Naive B cell (primary cell): ENCODE results near the gene FZD8. TPM values are rescaled to one million over a fixed set of nuclear protein-coding genes. Genes with fewer than 3 reads are reported as not detected.

Experiments
- ATAC-seq, 2 donors: fragments of 150-1000 bp; cut with Tn5 transposase; 2 replicates each; pipeline ENCODE4 v1.10.0; 2021; ENCODE audit warnings: low read depth in 2 of 2, mild to moderate bottlenecking in 2 of 2, moderate library complexity in 2 of 2
- DNase-seq: peaks from one replicate; pipeline ENCODE4 v3.0.0; 2022
- H3K27ac Mint-ChIP-seq, 6 donors: one replicate each; pipeline ENCODE4 v1.8.0; 2020 to 2022; ENCODE audit warnings: mild to moderate bottlenecking in 6 of 6, mixed read lengths in 6 of 6, moderate library complexity in 5 of 6, inconsistent platforms in 2 of 6
- H3K27me3 Mint-ChIP-seq, 3 donors: one replicate each; pipeline ENCODE4 v1.8.0; 2021 to 2022; ENCODE audit warnings: mixed read lengths in 3 of 3, mild to moderate bottlenecking in 1 of 3
- H3K36me3 Mint-ChIP-seq, 2 donors: one replicate each; pipeline ENCODE4 v1.8.0; 2020 to 2022; ENCODE audit warnings: mixed read lengths in 2 of 2, inconsistent platforms in 1 of 2, mild to moderate bottlenecking in 1 of 2
- H3K4me1 Mint-ChIP-seq, 3 donors: one replicate each; pipeline ENCODE4 v1.8.0; 2020 to 2022; ENCODE audit warnings: mixed read lengths in 3 of 3, inconsistent platforms in 1 of 3, mild to moderate bottlenecking in 1 of 3, moderate library complexity in 1 of 3
- H3K4me3 Mint-ChIP-seq, 8 donors: one replicate each; pipeline ENCODE4 v1.8.0; 2020 to 2022; ENCODE audit warnings: mild to moderate bottlenecking in 8 of 8, mixed read lengths in 8 of 8, moderate library complexity in 8 of 8, inconsistent platforms in 2 of 8
- H3K9me3 Mint-ChIP-seq, 7 donors: one replicate each; pipeline ENCODE4 v1.8.0; 2020 to 2022; ENCODE audit warnings: mixed read lengths in 7 of 7, mild to moderate bottlenecking in 5 of 7, inconsistent platforms in 2 of 7, moderate library complexity in 1 of 7
- polyA plus RNA-seq, 6 donors: library from polyadenylated mRNA; unstranded; fragments of 300-500 nt; fragmentation: Illumina TruSeq; gene quantifications; one replicate each; pipeline ENCODE4 v1.2.3, GENCODE V29; 2021; ENCODE audit warnings: low read depth in 6 of 6

The FZD8 gene
- polyA plus RNA-seq, 6 donors from 2014 or later, result not detected

DNA sequence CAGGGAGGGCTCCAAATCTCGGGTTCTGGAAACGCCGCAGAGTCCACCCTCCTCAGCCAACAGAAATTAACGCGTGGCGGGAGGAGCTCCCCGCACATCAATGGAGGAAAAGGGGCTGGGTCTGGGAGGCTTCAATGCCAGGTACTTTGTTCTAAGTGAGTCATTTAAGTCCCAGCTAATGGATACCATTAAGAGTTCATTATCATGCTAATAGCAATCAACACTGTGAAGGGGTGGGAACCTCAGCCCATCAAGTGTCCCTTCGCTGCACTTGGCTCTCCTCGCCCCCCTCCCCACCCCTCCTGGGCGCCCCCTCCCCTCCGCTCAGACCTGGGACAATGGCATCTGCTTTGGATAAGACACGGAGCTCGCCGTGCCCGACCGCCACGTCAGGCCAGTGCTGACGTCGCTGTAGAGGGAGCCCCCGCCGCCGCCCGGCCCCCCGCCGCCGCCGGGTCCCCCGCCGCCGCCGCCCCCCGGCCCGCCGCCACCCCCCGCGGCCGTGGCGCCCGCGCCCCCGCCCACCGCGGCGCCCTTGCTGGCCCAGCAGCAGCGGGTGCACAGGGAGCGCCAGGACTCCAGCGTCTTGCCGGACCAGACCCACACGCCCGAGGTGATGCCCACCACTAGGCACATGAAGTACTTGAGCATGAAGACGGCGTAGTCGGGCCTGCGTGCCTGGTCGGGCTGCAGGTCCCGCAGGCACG lies 2.9 kb downstream of the FZD8 start:
- no peak overlapping the region for H3K27ac Mint-ChIP-seq
- peaks cover 19 to 41% (median 22%) of the 10 kb centered on the region in 3 donors for H3K4me1 Mint-ChIP-seq
- H3K36me3 Mint-ChIP-seq, result no peaks in the 10 kb centered on the region
- H3K27me3 Mint-ChIP-seq, result peaks cover 41 to 75% (median 41%) of the 10 kb centered on the region in 3 donors
- DNase-seq (no peak), ATAC-seq (no peak)
- H3K9me3 Mint-ChIP-seq, result peaks cover 0 to 2% (median 0%) of the 10 kb centered on the region in 7 donors
- peak overlapping the region; percentile 74 to 96 (median 80) for H3K4me3 Mint-ChIP-seq

DNA sequence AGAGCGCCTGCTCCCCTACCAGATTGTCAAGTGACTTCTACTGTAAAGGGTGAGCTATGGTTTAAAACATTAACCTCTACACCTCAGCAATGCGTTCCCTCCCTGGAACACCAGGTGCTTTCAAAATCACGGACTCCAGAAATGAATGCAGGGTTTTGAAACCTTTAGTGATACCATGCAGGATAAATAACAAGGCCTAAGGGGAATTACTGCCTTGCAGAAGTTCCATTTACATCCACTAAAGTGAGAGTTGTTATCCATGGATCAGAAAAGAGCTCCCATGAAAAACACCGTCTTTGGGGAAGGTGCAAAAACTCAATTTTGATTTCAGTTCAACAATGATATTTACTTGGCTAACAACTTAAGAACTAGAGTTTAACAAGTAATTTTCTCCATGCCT lies 4.0 kb downstream of the FZD8 start:
- peaks cover 37 to 72% (median 40%) of the 10 kb centered on the region in 3 donors for H3K27me3 Mint-ChIP-seq
- H3K4me1 Mint-ChIP-seq, result peaks cover 11 to 31% (median 13%) of the 10 kb centered on the region in 3 donors

DNA sequence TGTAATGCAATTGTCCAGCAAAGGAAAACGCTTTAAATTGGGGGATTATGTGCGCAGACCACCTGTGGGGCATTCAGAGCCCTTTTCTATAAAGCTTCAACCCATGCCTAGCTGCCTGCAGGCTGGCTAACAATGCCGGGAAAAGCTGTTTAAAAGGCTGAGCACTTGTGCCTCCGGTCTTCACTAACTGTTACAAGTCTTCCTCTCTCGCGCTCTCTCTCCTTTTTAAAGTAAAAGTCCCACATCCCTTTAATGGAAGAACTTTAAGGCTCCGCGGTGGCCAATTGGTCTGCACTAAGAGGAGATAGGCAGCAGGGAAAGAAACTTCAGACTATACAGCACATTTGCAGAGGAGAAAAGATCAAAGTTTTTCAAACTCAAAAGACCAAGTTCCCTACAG lies 4.6 kb downstream of the FZD8 start:
- H3K4me1 Mint-ChIP-seq, result peaks cover 7 to 24% (median 10%) of the 10 kb centered on the region in 3 donors
- peak overlapping the region in 2 of 8 donors; percentile 57 to 80 for H3K4me3 Mint-ChIP-seq
- H3K9me3 Mint-ChIP-seq, result peaks cover 0 to 2% (median 0%) of the 10 kb centered on the region in 7 donors
- no peak overlapping the region for H3K27ac Mint-ChIP-seq
- ATAC-seq, result no peak
- peaks cover 43 to 70% (median 44%) of the 10 kb centered on the region in 3 donors for H3K27me3 Mint-ChIP-seq
- no peak for DNase-seq
- H3K36me3 Mint-ChIP-seq, result no peaks in the 10 kb centered on the region

More for the DNA sequence above, 4.0 kb downstream of the FZD8 start:
- Mint-ChIP-seq H3K36me3 (no peaks in the 10 kb centered on the region), H3K9me3 (peaks cover 0 to 2% (median 0%) of the 10 kb centered on the region in 7 donors), H3K4me3 (peak overlapping the region in 2 of 8 donors; percentile 65 to 80), H3K27ac (no peak overlapping the region)
- no peak for ATAC-seq
- DNase-seq, result no peak

- peak overlapping the region in 1 of 8 donors; percentile 80 for H3K4me3 Mint-ChIP-seq
- no peak for DNase-seq
- H3K36me3 Mint-ChIP-seq, result no peaks in the 10 kb centered on the region
- H3K9me3 Mint-ChIP-seq, result peaks cover 0 to 2% (median 0%) of the 10 kb centered on the region in 7 donors
- no peak for ATAC-seq
- peaks cover 44 to 65% (median 44%) of the 10 kb centered on the region in 3 donors for H3K27me3 Mint-ChIP-seq
- H3K27ac Mint-ChIP-seq, result no peak overlapping the region
- peaks cover 4 to 19% (median 8%) of the 10 kb centered on the region in 3 donors for H3K4me1 Mint-ChIP-seq
These were observed 5.1 kb downstream of the FZD8 start for GRCh38 chr10:35636956-35637355.

GRCh38 chr10:35635576-35635975 lies 6.5 kb downstream of the FZD8 start:
- Mint-ChIP-seq H3K27me3 (peaks cover 44 to 69% (median 44%) of the 10 kb centered on the region in 3 donors), H3K9me3 (peaks cover 0 to 2% (median 0%) of the 10 kb centered on the region in 7 donors), H3K4me1 (peaks cover 4 to 18% (median 8%) of the 10 kb centered on the region in 3 donors), H3K4me3 (peak overlapping the region in 1 of 8 donors; percentile 8), H3K36me3 (no peaks in the 10 kb centered on the region), H3K27ac (no peak overlapping the region)
- DNase-seq (peak; percentile 63), ATAC-seq (peak; percentile 77 to 90)

- no peak for DNase-seq
- Mint-ChIP-seq H3K9me3 (peaks cover 0 to 8% (median 3%) of the 10 kb centered on the region in 7 donors), H3K27me3 (peaks cover 47 to 68% (median 53%) of the 10 kb centered on the region in 3 donors), H3K27ac (no peak overlapping the region), H3K36me3 (no peaks in the 10 kb centered on the region), H3K4me3 (no peak overlapping the region), H3K4me1 (peaks cover 0 to 7% (median 4%) of the 10 kb centered on the region in 3 donors)
- no peak for ATAC-seq
These were observed 8.8 kb downstream of the FZD8 start for GRCh38 chr10:35633006-35633980.

DNA sequence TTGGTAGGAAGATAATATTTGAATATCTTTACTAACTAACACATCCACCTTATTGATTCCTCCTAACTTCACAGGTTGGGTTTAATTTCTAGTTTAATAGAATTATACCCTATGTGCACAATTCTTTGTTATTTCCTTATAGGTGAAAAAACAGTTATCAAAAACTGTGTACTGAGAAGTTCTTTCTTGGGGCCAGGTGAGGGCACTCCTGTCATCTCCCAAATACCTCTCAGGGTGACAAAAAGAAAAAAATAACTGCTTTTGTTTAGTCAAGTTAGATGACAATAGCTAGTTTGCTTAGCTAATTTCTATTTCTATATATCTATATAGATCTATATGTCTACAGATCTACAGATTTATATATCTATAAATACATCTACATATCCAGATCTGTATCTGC lies 10.1 kb downstream of the FZD8 start:
- Mint-ChIP-seq H3K4me3 (no peak overlapping the region), H3K36me3 (no peaks in the 10 kb centered on the region), H3K27me3 (peaks cover 38 to 57% (median 51%) of the 10 kb centered on the region in 3 donors), H3K4me1 (peaks cover 0 to 7% (median 4%) of the 10 kb centered on the region in 3 donors), H3K27ac (no peak overlapping the region), H3K9me3 (peaks cover 0 to 10% (median 3%) of the 10 kb centered on the region in 7 donors)
- ATAC-seq, result no peak
- no peak for DNase-seq

DNA sequence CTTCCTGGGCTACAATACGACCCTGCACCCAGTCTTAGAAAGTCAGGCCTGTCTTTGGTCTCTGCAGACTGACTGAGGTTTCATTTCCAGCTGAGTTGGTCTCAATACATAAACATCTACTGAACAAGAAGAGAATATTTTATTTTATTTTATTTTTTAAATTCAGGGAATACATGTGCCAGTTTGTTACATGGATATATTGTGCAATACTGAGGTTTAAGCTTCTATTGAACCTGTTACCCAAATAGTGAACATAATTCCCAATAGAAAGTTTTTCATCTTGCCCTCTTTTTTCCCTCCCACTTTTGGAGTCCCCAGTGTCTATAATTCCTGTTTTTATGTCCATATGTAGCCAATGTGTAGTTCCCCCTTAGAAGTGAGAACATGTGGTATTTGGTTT lies 10.7 kb downstream of the FZD8 start:
- H3K27ac Mint-ChIP-seq, result no peak overlapping the region
- ATAC-seq (no peak), DNase-seq (no peak)
- no peak overlapping the region for H3K4me3 Mint-ChIP-seq
- peaks cover 0 to 7% (median 4%) of the 10 kb centered on the region in 3 donors for H3K4me1 Mint-ChIP-seq
- H3K27me3 Mint-ChIP-seq, result peaks cover 32 to 50% (median 46%) of the 10 kb centered on the region in 3 donors
- H3K36me3 Mint-ChIP-seq, result no peaks in the 10 kb centered on the region
- peaks cover 0 to 10% (median 3%) of the 10 kb centered on the region in 7 donors for H3K9me3 Mint-ChIP-seq

- H3K4me1 Mint-ChIP-seq, result no peaks in the 10 kb centered on the region
- H3K36me3 Mint-ChIP-seq, result peaks cover 4 to 7% of the 10 kb centered on the region in 2 donors
- no peak for ATAC-seq
- H3K9me3 Mint-ChIP-seq, result peaks cover 0 to 12% (median 3%) of the 10 kb centered on the region in 7 donors
- H3K27ac Mint-ChIP-seq, result peak overlapping the region in 1 of 6 donors; percentile 83
- H3K27me3 Mint-ChIP-seq, result peaks cover 31 to 36% (median 34%) of the 10 kb centered on the region in 3 donors
- no peak for DNase-seq
- no peak overlapping the region for H3K4me3 Mint-ChIP-seq
These were observed 15.1 kb downstream of the FZD8 start for GRCh38 chr10:35626971-35627507.

GRCh38 chr10:35614312-35614711 lies 27.8 kb downstream of the FZD8 start:
- H3K9me3 Mint-ChIP-seq, result peaks cover 0 to 16% (median 14%) of the 10 kb centered on the region in 7 donors
- H3K4me1 Mint-ChIP-seq, result peaks cover 0 to 3% (median 0%) of the 10 kb centered on the region in 3 donors
- peaks cover 0 to 14% of the 10 kb centered on the region in 2 donors for H3K36me3 Mint-ChIP-seq
- DNase-seq, result no peak
- H3K4me3 Mint-ChIP-seq, result no peak overlapping the region
- H3K27ac Mint-ChIP-seq, result no peak overlapping the region
- H3K27me3 Mint-ChIP-seq, result peaks cover 25 to 60% (median 42%) of the 10 kb centered on the region in 3 donors
- ATAC-seq, result no peak

GRCh38 chr10:35613597-35614226 lies 28.4 kb downstream of the FZD8 start:
- peaks cover 0 to 13% (median 10%) of the 10 kb centered on the region in 7 donors for H3K9me3 Mint-ChIP-seq
- no peak for ATAC-seq
- H3K36me3 Mint-ChIP-seq, result peaks cover 0 to 14% of the 10 kb centered on the region in 2 donors
- H3K4me1 Mint-ChIP-seq, result peaks cover 0 to 3% (median 0%) of the 10 kb centered on the region in 3 donors
- H3K27me3 Mint-ChIP-seq, result peaks cover 29 to 54% (median 43%) of the 10 kb centered on the region in 3 donors
- no peak for DNase-seq
- no peak overlapping the region for H3K27ac Mint-ChIP-seq
- H3K4me3 Mint-ChIP-seq, result no peak overlapping the region

- Mint-ChIP-seq H3K27ac (no peak overlapping the region), H3K27me3 (peaks cover 29 to 53% (median 43%) of the 10 kb centered on the region in 3 donors), H3K36me3 (peaks cover 0 to 14% of the 10 kb centered on the region in 2 donors), H3K4me3 (no peak overlapping the region), H3K4me1 (peaks cover 0 to 3% (median 0%) of the 10 kb centered on the region in 3 donors), H3K9me3 (peaks cover 0 to 13% (median 10%) of the 10 kb centered on the region in 7 donors)
- no peak for DNase-seq
- no peak for ATAC-seq
These were observed 29.0 kb downstream of the FZD8 start for GRCh38 chr10:35613107-35613440.
